Calu3 (cell line): ENCODE results near the gene UGT1A10. TPM values are rescaled to one million over a fixed set of nuclear protein-coding genes. Genes with fewer than 3 reads are reported as not detected.

ENCODE experiments used
- BruUV-seq: library from RNA; stranded (reverse); fragments of 400-500 nt; replicated peaks from 2 replicates; lab custom pipeline; 2021; lab: Mats Ljungman, UMichigan
- CTCF ChIA-PET: fragments of 300-600 bp; sonication (Branson Sonifier 250); formaldehyde crosslinking; loops from one replicate; lab custom pipeline; 2022; ENCODE audit warnings: antibody characterized with exemption; lab: Charles Lee
- DNase-seq: peaks from one replicate; pipeline ENCODE4 v3.0.0; 2022
- H3K27ac Mint-ChIP-seq: one replicate; pipeline ENCODE4 v1.8.0; 2022; ENCODE audit warnings: mixed read lengths; ENCODE audit not compliant: unreplicated experiment
- H3K27me3 Mint-ChIP-seq: one replicate; pipeline ENCODE4 v1.8.0; 2022; ENCODE audit warnings: mixed read lengths; ENCODE audit not compliant: unreplicated experiment
- H3K36me3 Mint-ChIP-seq: one replicate; pipeline ENCODE4 v1.8.0; 2022; ENCODE audit warnings: mild to moderate bottlenecking, moderate library complexity, mixed read lengths; ENCODE audit not compliant: insufficient read depth, unreplicated experiment
- H3K4me1 Mint-ChIP-seq: one replicate; pipeline ENCODE4 v1.8.0; 2022; ENCODE audit warnings: mild to moderate bottlenecking, low read depth, mixed read lengths; ENCODE audit not compliant: unreplicated experiment
- H3K4me3 Mint-ChIP-seq: one replicate; pipeline ENCODE4 v1.8.0; 2022; ENCODE audit warnings: mild to moderate bottlenecking, low read depth, moderate library complexity, mixed read lengths; ENCODE audit not compliant: unreplicated experiment
- H3K9me3 Mint-ChIP-seq: one replicate; pipeline ENCODE4 v1.8.0; 2022; ENCODE audit warnings: low read depth, mixed read lengths; ENCODE audit not compliant: unreplicated experiment
- intact Hi-C: fragments of 100-400 bp; cut with micrococcal nuclease; formaldehyde crosslinking; loops from one replicate; pipeline ENCODE4 v1.10.0; 2022; ENCODE audit not compliant: unreplicated experiment
- total RNA-seq: library from RNA; stranded (reverse); gene quantifications from 2 replicates; pipeline ENCODE4 v1.2.3, GENCODE V29; 2022
- TF ChIP-seq, protein P1 (sequence below): fragments of 200-600 bp; IDR thresholded peaks from one replicate; pipeline ENCODE4 v1.8.0; 2022; ENCODE audit warnings: antibody characterized with exemption; ENCODE audit not compliant: unreplicated experiment

Gene UGT1A10
- total RNA-seq, 1 experiment from 2014 or later: 107 TPM

DNA sequence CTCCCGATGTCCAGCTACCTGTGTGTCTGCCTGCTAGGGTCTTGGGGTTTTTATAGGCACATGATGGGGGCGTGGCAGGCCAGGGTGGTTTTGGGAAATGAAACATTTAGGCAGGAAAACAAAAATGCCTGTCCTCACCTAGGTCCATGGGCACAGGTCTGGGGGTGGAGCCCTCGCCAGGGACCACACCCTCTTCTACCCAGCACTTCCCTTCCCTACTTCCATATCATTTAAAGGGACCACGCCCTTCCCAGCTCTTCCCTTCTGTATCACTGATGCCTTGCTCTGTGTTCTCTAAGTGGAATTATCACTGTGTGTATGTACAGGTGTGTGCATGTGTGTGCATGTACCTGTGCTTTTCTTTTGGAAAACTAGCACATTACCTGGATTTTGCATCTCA is 130.2 kb downstream of the UGT1A10 start:
- no peak overlapping the region for H3K4me3 Mint-ChIP-seq
- no peaks in the 10 kb centered on the region for H3K9me3 Mint-ChIP-seq
- H3K36me3 Mint-ChIP-seq: peaks cover 24% of the 10 kb centered on the region
- intact Hi-C loops: loop anchor here (2.0 to 10.0 kb wide), 2 partner anchors 38 to 132 kb away; partner anchors contain the start of genes UGT1A10 and UGT1A3
- CTCF ChIA-PET: no interaction called here
- H3K4me1 Mint-ChIP-seq: peaks cover 47% of the 10 kb centered on the region
- TF ChIP-seq, protein P1, sequence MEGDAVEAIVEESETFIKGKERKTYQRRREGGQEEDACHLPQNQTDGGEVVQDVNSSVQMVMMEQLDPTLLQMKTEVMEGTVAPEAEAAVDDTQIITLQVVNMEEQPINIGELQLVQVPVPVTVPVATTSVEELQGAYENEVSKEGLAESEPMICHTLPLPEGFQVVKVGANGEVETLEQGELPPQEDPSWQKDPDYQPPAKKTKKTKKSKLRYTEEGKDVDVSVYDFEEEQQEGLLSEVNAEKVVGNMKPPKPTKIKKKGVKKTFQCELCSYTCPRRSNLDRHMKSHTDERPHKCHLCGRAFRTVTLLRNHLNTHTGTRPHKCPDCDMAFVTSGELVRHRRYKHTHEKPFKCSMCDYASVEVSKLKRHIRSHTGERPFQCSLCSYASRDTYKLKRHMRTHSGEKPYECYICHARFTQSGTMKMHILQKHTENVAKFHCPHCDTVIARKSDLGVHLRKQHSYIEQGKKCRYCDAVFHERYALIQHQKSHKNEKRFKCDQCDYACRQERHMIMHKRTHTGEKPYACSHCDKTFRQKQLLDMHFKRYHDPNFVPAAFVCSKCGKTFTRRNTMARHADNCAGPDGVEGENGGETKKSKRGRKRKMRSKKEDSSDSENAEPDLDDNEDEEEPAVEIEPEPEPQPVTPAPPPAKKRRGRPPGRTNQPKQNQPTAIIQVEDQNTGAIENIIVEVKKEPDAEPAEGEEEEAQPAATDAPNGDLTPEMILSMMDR: no peak
- H3K27ac Mint-ChIP-seq: no peak overlapping the region
- no peak for DNase-seq
- no peaks in the 10 kb centered on the region for H3K27me3 Mint-ChIP-seq
- BruUV-seq: no TSS peak

DNA sequence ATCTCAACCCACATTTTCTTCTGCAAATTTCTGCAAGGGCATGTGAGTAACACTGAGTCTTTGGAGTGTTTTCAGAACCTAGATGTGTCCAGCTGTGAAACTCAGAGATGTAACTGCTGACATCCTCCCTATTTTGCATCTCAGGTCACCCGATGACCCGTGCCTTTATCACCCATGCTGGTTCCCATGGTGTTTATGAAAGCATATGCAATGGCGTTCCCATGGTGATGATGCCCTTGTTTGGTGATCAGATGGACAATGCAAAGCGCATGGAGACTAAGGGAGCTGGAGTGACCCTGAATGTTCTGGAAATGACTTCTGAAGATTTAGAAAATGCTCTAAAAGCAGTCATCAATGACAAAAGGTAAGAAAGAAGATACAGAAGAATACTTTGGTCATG is 131.8 kb downstream of the UGT1A10 start:
- TF ChIP-seq, protein P1: no peak
- peaks cover 24% of the 10 kb centered on the region for H3K36me3 Mint-ChIP-seq
- no peaks in the 10 kb centered on the region for H3K9me3 Mint-ChIP-seq
- H3K4me3 Mint-ChIP-seq: no peak overlapping the region
- no peak for DNase-seq
- H3K27ac Mint-ChIP-seq: no peak overlapping the region
- intact Hi-C loops: loop anchor here (10.0 kb wide), 1 partner anchor 133 kb away; the partner anchor contains the start of gene UGT1A10
- H3K4me1 Mint-ChIP-seq: peaks cover 31% of the 10 kb centered on the region
- no TSS peak for BruUV-seq
- H3K27me3 Mint-ChIP-seq: no peaks in the 10 kb centered on the region
- CTCF ChIA-PET: no interaction called here

DNA sequence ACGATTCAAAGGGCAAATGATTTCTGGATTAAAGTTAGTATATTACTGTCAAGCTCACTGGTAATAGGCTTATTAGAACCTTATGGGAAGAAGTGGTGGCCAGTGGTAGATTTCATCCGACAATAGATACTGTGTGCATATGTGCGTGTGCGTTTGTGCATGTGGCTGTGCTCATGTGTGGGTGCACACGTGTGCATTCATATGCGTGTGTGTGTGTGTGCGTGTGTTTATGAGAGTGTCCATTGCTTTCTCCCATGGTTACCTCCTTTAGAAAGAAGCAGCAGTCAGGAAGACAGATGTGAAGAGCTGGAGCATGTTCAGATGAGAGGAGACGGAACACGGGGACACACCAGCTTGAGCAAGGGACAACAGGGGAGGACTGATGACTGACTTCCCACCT is 133.0 kb downstream of the UGT1A10 start:
- BruUV-seq: no TSS peak
- Mint-ChIP-seq H3K27ac (no peak overlapping the region), H3K36me3 (peaks cover 24% of the 10 kb centered on the region), H3K4me3 (no peak overlapping the region), H3K27me3 (no peaks in the 10 kb centered on the region), H3K9me3 (no peaks in the 10 kb centered on the region), H3K4me1 (peaks cover 19% of the 10 kb centered on the region)
- CTCF ChIA-PET: no interaction called here
- TF ChIP-seq, protein P1: no peak
- no peak for DNase-seq
- intact Hi-C loops: loop anchor here (10.0 kb wide), 1 partner anchor 134 kb away; the partner anchor contains the start of gene UGT1A10

DNA sequence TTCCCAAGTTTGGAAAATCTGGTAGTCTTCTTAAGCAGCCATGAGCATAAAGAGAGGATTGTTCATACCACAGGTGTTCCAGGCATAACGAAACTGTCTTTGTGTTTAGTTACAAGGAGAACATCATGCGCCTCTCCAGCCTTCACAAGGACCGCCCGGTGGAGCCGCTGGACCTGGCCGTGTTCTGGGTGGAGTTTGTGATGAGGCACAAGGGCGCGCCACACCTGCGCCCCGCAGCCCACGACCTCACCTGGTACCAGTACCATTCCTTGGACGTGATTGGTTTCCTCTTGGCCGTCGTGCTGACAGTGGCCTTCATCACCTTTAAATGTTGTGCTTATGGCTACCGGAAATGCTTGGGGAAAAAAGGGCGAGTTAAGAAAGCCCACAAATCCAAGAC is 135.9 kb downstream of the UGT1A10 start:
- intact Hi-C loops: no loop called here
- no peak for DNase-seq
- Mint-ChIP-seq H3K9me3 (peaks cover 6% of the 10 kb centered on the region), H3K36me3 (peaks cover 37% of the 10 kb centered on the region), H3K4me3 (no peak overlapping the region), H3K4me1 (no peaks in the 10 kb centered on the region), H3K27ac (no peak overlapping the region), H3K27me3 (no peaks in the 10 kb centered on the region)
- no TSS peak for BruUV-seq
- CTCF ChIA-PET: no interaction called here
- TF ChIP-seq, protein P1: no peak
